Aorta (tissue), 5 donors: ENCODE data around the gene ELOVL7. TPM values are rescaled to one million over a fixed set of nuclear protein-coding genes. Genes with fewer than 3 reads are reported as not detected.
"Not testable (repeated sequence)": the region's sequence is repeated elsewhere in the genome, so short reads cannot be mapped to it uniquely, and the experiment has no call there.

Experiments used
- ATAC-seq: fragments of 200-7000 bp; cut with Tn5 transposase; one replicate; pipeline ENCODE4 v1.9.1; 2022; ENCODE audit warnings: moderate library complexity; ENCODE audit not compliant: low FRiP score
- DNase-seq, 2 donors: peaks; one replicate each; pipeline ENCODE4 v3.0.0-alpha.2; 2020
- H3K27ac ChIP-seq, 2 donors: one replicate each; pipeline ENCODE4 v1.5.1; 2013; ENCODE audit warnings: low read length in 2 of 2, mild to moderate bottlenecking in 2 of 2, moderate library complexity in 2 of 2, control low read depth in 1 of 2, inconsistent platforms in 1 of 2, low read depth in 1 of 2
- H3K27me3 ChIP-seq, 2 donors: one replicate each; pipeline ENCODE4 v1.6.1; 2013; ENCODE audit warnings: control low read depth in 1 of 2, low read length in 1 of 2, mild to moderate bottlenecking in 1 of 2, moderate library complexity in 1 of 2; ENCODE audit not compliant: insufficient read depth in 2 of 2, control insufficient read depth in 1 of 2
- H3K36me3 ChIP-seq, 2 donors: one replicate each; pipeline ENCODE4 v1.6.1; 2013; ENCODE audit warnings: control low read depth in 1 of 2, low read length in 1 of 2, mild to moderate bottlenecking in 1 of 2; ENCODE audit not compliant: insufficient read depth in 2 of 2, control insufficient read depth in 1 of 2
- H3K4me1 ChIP-seq, 2 donors: one replicate each; pipeline ENCODE4 v1.6.1; 2013; ENCODE audit warnings: low read length in 2 of 2, control low read depth in 1 of 2, mild to moderate bottlenecking in 1 of 2, moderate library complexity in 1 of 2; ENCODE audit not compliant: insufficient read depth in 2 of 2, control insufficient read depth in 1 of 2
- H3K4me3 ChIP-seq, 2 donors: one replicate each; pipeline ENCODE4 v1.5.1; 2013; ENCODE audit warnings: low read length in 2 of 2, control low read depth in 1 of 2, mild to moderate bottlenecking in 1 of 2
- H3K9me3 ChIP-seq: one replicate; pipeline ENCODE4 v1.6.1; 2013; ENCODE audit warnings: mild to moderate bottlenecking, low read length; ENCODE audit not compliant: control insufficient read depth
- WGBS, 2 donors: extraction: QIAGEN DNeasy Blood & Tissue Kit; methylation state at CpG; one replicate each; pipeline ENCODE4 v1.1.7; 2013; 5-methylcytosine and 5-hydroxymethylcytosine counted together
- intact Hi-C, 2 donors: fragments of 100-400 bp; cut with DNase I; formaldehyde crosslinking; loops; one replicate each; pipeline versions ENCODE4 v1.14.2 to v1.15.0; 2022
- polyA plus RNA-seq, 2 donors: library from polyadenylated mRNA; stranded (reverse); fragments of 200-250 nt; gene quantifications; one replicate each; pipeline ENCODE4 v1.2.3, GENCODE V29; 2013
- total RNA-seq, 2 donors: library from RNA; stranded (reverse); fragmentation: NEBNext Ultra II Directional; extraction: Animal tissue kit (Norgen Biotek cat#: 25700); gene quantifications; one replicate each; pipeline ENCODE4 v1.2.1, GENCODE V29; 2021
- donor health status: healthy with polysubstance abuse.
- donor health status: Bipolar disorder and iron deficiency.
- donor health status: DM: no; HTN: no; CAD: no.
- donor health status: DM: no; HTN: no; CAD: no.
- donor health status: DM: yes; HTN: yes; CAD: no.

ELOVL7 gene
- total and polyA plus RNA-seq, 4 donors = 1.5 to 10.5 (median 5.4) TPM; not detected in 1

DNA sequence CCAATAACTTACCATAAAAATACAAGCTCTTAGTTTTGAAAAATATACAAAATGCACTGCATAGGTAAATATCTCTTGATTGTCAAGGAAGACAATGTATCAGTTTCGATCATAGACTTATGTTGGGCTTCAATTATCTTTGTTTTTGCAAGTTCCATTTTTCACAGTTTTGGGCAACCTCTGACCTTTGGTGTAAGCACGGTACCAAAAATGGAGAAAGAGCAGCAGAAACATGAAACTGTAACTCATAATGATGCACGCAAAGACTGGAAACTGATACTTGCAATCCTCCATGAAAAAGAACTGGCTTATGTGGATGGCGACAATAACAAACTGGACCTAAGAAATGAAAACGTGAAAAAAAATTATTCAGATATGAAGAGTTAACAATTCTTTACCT is 89.6 kb downstream of the ELOVL7 start:
- no peak for DNase-seq
- ATAC-seq = no peak
- no peak overlapping the region for H3K4me3 ChIP-seq
- H3K9me3 ChIP-seq = no peaks in the 10 kb centered on the region
- no peaks in the 10 kb centered on the region for H3K36me3 ChIP-seq
- H3K4me1 ChIP-seq = no peaks in the 10 kb centered on the region
- peaks cover 0 to 2% of the 10 kb centered on the region in 2 donors for H3K27me3 ChIP-seq
- 83 to 84% methylated on average over 5 of the region's 5 CpGs for WGBS, 2 donors
- H3K27ac ChIP-seq = no peak overlapping the region
- intact Hi-C loops = no loop called here

DNA sequence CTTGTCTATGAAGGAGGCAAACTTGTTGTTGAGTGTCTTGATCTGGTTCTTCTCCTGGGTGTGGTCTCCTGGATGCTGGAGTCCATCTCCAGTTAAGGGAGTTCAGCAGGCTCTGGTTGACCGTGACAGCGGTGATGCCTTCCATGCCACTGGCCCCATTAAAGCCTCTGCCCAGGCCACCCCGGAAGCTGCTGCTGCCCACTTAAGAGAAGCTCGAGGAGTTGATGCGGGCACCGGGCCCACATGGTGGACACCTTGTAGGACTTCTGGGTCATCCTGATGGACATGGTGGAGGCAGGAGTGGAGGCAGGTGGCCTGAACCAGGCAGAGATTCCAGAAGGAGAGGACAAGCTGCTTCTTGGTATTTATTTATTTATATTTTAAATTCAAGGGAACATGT is 99.4 kb downstream of the ELOVL7 start:
- Histone ChIP-seq H3K9me3 (peaks cover 4% of the 10 kb centered on the region), H3K4me3 (no peak overlapping the region), H3K36me3 (no peaks in the 10 kb centered on the region), H3K27ac (no peak overlapping the region), H3K27me3 (peaks cover 0 to 4% of the 10 kb centered on the region in 2 donors), H3K4me1 (no peaks in the 10 kb centered on the region)
- intact Hi-C loops = no loop called here
- WGBS, 2 donors = 95 to 97% methylated on average over 6 of the region's 6 CpGs
- ATAC-seq = no peak
- DNase-seq = no peak

- H3K4me1 ChIP-seq = no peaks in the 10 kb centered on the region
- no peak for ATAC-seq
- 93 to 95% methylated on average over 40 of the region's 40 CpGs for WGBS, 2 donors
Observed at GRCh38 chr5:60743511-60744314, 100.4 kb downstream of the ELOVL7 start.

DNA sequence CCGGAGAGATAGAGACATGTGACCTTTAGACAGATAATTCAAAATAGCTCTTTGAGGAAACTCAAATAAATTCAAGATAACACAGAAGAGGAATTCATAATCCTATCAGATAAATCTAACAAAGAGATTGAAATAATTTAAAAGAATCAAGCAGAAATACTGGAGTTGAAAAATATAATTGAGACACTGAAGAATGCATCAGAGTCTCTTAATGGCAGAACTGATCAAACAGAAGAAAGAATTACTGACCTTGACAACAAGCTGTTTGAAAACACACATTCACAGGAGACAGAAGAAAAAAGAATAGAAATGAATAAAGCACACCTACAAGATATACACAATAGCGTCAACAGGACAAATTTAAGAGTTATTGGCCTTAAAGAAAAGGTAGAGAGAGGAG is 103.7 kb downstream of the ELOVL7 start:
- DNase-seq (no peak), ATAC-seq (no peak)
- H3K4me1 ChIP-seq = no peaks in the 10 kb centered on the region
- no peaks in the 10 kb centered on the region for H3K36me3 ChIP-seq
- no peaks in the 10 kb centered on the region for H3K27me3 ChIP-seq
- 88 to 91% methylated on average over 2 of the region's 2 CpGs for WGBS, 2 donors
- peaks cover 2% of the 10 kb centered on the region for H3K9me3 ChIP-seq
- no peak overlapping the region for H3K4me3 ChIP-seq
- intact Hi-C loops = no loop called here
- H3K27ac ChIP-seq = no peak overlapping the region

More at GRCh38 chr5:60743511-60744314, 100.4 kb downstream of the ELOVL7 start:
- DNase-seq = no peak
- intact Hi-C loops = no loop called here
- no peaks in the 10 kb centered on the region for H3K27me3 ChIP-seq
- H3K36me3 ChIP-seq = no peaks in the 10 kb centered on the region
- peaks cover 1% of the 10 kb centered on the region for H3K9me3 ChIP-seq
- no peak overlapping the region for H3K27ac ChIP-seq
- H3K4me3 ChIP-seq = no peak overlapping the region

DNA sequence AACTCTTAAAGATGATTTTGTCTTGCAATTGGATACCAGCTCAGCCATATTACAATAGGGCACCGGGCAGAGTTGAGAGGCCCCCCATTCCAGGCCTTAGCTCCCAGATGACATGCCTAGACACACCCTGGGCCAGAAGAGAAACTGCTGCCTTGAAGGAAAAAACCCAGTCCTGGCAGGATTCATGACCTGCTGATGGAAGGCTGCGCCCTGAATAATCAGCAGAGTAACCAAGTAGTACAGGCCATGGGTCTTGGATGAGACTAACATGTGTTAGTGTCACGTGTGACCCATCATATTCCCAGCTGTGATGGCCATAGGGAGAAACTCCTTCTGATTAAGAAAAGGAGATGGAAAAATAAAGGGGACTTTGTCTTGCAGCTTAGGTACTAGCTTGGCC is 105.1 kb downstream of the ELOVL7 start:
- ATAC-seq (no peak), DNase-seq (no peak)
- H3K4me3 ChIP-seq = no peak overlapping the region
- H3K36me3 ChIP-seq = no peaks in the 10 kb centered on the region
- H3K9me3 ChIP-seq = peaks cover 2% of the 10 kb centered on the region
- H3K27me3 ChIP-seq = no peaks in the 10 kb centered on the region
- no peak overlapping the region for H3K27ac ChIP-seq
- intact Hi-C loops = no loop called here
- no peaks in the 10 kb centered on the region for H3K4me1 ChIP-seq
- WGBS, 2 donors = 65 to 75% methylated on average over 3 of the region's 3 CpGs

DNA sequence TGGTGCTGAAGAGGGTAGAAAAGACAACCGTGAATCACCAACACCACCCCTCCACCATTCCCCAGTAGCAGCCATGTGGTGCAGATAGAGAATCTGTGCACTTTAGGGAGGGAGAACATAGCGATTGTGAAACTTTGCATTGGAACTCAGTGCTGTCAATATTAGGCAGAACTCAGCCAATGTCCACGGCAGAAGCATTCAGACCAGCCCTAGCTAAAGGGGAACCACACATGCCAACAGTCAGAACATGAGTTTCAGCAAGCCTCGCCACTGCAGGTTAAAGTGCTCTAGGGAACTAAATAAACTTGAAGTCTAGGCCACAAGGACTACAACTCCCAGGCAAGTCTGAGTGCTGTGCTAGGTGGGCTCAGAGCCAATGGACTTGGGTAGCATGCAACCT is 105.6 kb downstream of the ELOVL7 start:
- ATAC-seq (no peak), DNase-seq (no peak)
- Histone ChIP-seq H3K36me3 (no peaks in the 10 kb centered on the region), H3K4me1 (no peaks in the 10 kb centered on the region), H3K9me3 (peaks cover 2% of the 10 kb centered on the region), H3K27ac (no peak overlapping the region), H3K4me3 (no peak overlapping the region), H3K27me3 (no peaks in the 10 kb centered on the region)
- WGBS, 2 donors = 74 to 81% methylated on average over 4 of the region's 4 CpGs
- intact Hi-C loops = no loop called here

DNA sequence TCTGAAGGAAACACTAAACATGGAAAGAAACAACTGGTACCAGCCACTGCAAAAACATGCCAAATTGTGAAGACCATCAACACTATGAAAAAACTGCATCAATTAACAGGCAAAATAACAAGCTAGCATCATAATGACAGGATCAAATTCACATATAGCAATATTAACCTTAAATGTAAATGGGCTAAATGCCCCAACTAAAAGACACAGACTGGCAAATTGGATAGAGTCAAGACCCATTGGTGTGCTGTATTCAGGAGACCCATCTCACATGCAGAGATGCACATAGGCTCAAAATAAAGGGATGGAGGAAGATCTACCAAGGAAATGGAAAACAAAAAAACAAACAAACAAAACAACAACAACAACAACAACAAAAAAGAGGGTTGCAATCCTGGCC is 113.2 kb downstream of the ELOVL7 start:
- intact Hi-C loops, H3K9me3 ChIP-seq, ATAC-seq, H3K36me3 ChIP-seq, H3K4me1 ChIP-seq, H3K4me3 ChIP-seq, DNase-seq, H3K27me3 ChIP-seq, H3K27ac ChIP-seq: not testable (repeated sequence)

DNA sequence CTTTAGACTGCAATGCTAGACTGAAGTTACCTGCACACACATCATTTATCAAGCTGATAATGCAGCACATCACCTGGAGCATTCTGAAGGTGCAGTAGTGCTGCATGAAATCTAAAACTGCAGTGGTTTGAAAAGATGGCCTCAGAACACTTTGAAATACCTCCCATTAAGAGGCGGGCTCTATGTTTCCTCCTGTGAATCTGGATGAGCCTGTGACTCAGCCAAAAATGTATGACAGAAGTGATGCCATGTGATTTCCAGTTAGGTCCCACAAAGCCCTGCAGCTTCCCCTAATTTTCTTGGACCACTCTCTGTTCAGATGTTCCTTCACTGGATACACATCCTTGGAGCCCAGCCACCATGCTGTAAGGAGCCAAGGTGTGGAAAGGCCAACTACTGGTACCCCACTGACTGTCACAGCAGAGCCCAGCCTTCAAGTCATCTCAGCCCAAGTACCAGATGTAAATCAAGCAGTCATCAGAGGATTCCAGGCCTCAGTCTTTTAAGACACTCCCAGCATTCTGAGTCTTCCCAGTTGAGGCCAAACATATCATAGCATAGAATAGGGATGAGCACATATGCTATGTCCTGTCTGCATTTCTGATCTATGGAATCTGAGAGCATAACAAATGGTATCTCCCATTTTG is 116.9 kb downstream of the ELOVL7 start:
- Histone ChIP-seq H3K27ac (no peak overlapping the region), H3K4me1 (no peaks in the 10 kb centered on the region), H3K9me3 (no peaks in the 10 kb centered on the region), H3K4me3 (no peak overlapping the region), H3K36me3 (no peaks in the 10 kb centered on the region), H3K27me3 (no peaks in the 10 kb centered on the region)
- intact Hi-C loops = no loop called here
- WGBS, 2 donors = 81 to 91% methylated on average over 1 of the region's 1 CpG
- ATAC-seq (no peak), DNase-seq (no peak)

DNA sequence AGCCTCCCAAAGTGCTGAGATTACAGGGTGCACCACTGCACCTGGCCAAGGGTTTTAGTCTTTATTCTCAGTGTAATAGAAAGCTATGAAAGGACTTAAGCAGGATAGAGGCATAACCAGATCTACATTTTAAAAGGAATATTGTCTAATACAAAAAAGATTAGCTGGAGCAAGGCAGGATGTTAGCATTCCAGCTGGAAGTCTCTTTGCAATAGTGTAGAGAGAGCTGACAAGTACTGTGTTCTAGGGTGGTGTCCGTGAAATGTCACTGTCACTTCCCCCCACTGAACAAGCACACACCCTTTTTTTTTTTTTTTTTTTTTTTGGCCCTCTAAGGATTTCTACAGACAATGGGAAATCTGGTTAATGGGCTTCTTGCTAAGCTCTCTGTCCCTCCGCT is 119.9 kb downstream of the ELOVL7 start:
- DNase-seq = no peak
- ATAC-seq = no peak
- H3K4me1 ChIP-seq = no peaks in the 10 kb centered on the region
- WGBS, 2 donors = 63 to 79% methylated on average over 2 of the region's 2 CpGs
- H3K4me3 ChIP-seq = no peak overlapping the region
- no peak overlapping the region for H3K27ac ChIP-seq
- no peaks in the 10 kb centered on the region for H3K27me3 ChIP-seq
- H3K9me3 ChIP-seq = no peaks in the 10 kb centered on the region
- intact Hi-C loops = no loop called here
- H3K36me3 ChIP-seq = no peaks in the 10 kb centered on the region
